Activated T-cell treated with anti-CD3 and anti-CD28 coated beads for 4 hours (primary cell): ENCODE measurements around the gene CPNE4.

Source experiments
- DNase-seq: peaks from one replicate; pipeline ENCODE4 v3.0.0-alpha.2; 2020

The CPNE4 gene

GRCh38 chr3:131669600-131669999 is 365.2 kb downstream of the CPNE4 start:
- no peak for DNase-seq

GRCh38 chr3:131658771-131659170 is 376.0 kb downstream of the CPNE4 start:
- DNase-seq, result no peak

- DNase-seq, result no peak
These were observed 376.7 kb downstream of the CPNE4 start for GRCh38 chr3:131658115-131658514.

GRCh38 chr3:131655070-131655690 is 379.6 kb downstream of the CPNE4 start:
- no peak for DNase-seq

GRCh38 chr3:131645638-131646037 is 389.2 kb downstream of the CPNE4 start:
- DNase-seq, result no peak

- no peak for DNase-seq
These were observed 398.5 kb downstream of the CPNE4 start for GRCh38 chr3:131636266-131636775.

- DNase-seq, result no peak
These were observed 404.0 kb downstream of the CPNE4 start for GRCh38 chr3:131630807-131631206.

- DNase-seq, result no peak
These were observed 404.7 kb downstream of the CPNE4 start for GRCh38 chr3:131630097-131630496.

GRCh38 chr3:131623431-131623830 is 411.4 kb downstream of the CPNE4 start:
- DNase-seq, result no peak

GRCh38 chr3:131622726-131623125 is 412.1 kb downstream of the CPNE4 start:
- DNase-seq, result no peak

GRCh38 chr3:131620977-131621376 is 413.8 kb downstream of the CPNE4 start:
- no peak for DNase-seq

GRCh38 chr3:131619821-131620220 is 415.0 kb downstream of the CPNE4 start:
- no peak for DNase-seq

- no peak for DNase-seq
These were observed 418.1 kb downstream of the CPNE4 start for GRCh38 chr3:131616719-131617118.

GRCh38 chr3:131612745-131613144 is 422.1 kb downstream of the CPNE4 start:
- DNase-seq, result no peak

GRCh38 chr3:131610174-131610573 is 424.6 kb downstream of the CPNE4 start:
- DNase-seq, result no peak

GRCh38 chr3:131608741-131609140 is 426.1 kb downstream of the CPNE4 start:
- no peak for DNase-seq

- DNase-seq, result no peak
These were observed 426.5 kb downstream of the CPNE4 start for GRCh38 chr3:131608296-131608695.

GRCh38 chr3:131605916-131606315 is 428.9 kb downstream of the CPNE4 start:
- no peak for DNase-seq

GRCh38 chr3:131602011-131602779 is 432.6 kb downstream of the CPNE4 start:
- no peak for DNase-seq

- no peak for DNase-seq
These were observed 437.0 kb downstream of the CPNE4 start for GRCh38 chr3:131597816-131598215.

GRCh38 chr3:131596884-131597283 is 437.9 kb downstream of the CPNE4 start:
- no peak for DNase-seq

GRCh38 chr3:131591394-131592014 is 443.3 kb downstream of the CPNE4 start:
- no peak for DNase-seq

GRCh38 chr3:131586277-131586676 is 448.5 kb downstream of the CPNE4 start:
- no peak for DNase-seq

GRCh38 chr3:131582438-131582837 is 452.4 kb downstream of the CPNE4 start:
- DNase-seq, result no peak
